ENCODE data around the gene HYI.

DNA sequence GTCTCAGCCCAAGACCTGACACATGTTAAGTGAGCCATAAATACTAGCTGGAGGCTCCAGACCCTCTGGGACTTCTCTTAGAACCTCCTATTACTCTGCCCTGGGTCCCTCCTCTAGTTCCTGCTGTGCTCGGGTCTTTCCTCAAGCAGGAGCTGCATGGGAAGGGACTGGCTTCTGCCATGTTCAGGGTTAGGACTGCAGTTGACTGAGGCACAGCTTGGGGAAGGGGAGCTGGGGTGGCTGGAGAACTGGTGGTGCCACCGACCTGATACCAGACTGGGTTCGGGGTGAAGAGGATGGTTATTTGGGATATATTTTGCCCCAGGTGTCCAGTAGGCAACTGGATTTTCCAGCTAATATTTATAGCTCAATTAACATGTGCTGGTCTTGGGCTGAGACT, 15.7 kb downstream of the HYI start:
- TF ChIP-seq, protein P1, sequence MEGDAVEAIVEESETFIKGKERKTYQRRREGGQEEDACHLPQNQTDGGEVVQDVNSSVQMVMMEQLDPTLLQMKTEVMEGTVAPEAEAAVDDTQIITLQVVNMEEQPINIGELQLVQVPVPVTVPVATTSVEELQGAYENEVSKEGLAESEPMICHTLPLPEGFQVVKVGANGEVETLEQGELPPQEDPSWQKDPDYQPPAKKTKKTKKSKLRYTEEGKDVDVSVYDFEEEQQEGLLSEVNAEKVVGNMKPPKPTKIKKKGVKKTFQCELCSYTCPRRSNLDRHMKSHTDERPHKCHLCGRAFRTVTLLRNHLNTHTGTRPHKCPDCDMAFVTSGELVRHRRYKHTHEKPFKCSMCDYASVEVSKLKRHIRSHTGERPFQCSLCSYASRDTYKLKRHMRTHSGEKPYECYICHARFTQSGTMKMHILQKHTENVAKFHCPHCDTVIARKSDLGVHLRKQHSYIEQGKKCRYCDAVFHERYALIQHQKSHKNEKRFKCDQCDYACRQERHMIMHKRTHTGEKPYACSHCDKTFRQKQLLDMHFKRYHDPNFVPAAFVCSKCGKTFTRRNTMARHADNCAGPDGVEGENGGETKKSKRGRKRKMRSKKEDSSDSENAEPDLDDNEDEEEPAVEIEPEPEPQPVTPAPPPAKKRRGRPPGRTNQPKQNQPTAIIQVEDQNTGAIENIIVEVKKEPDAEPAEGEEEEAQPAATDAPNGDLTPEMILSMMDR (IDR thresholded peaks at IDR 0.05): no peak
- no peak for TF ChIP-seq POLR2A (IDR thresholded peaks at IDR 0.05)

Data from vagina (tissue), 2 donors.